Midbrain (tissue), 1 donor: ENCODE measurements around the gene CUL4A.
"Not testable (repeated sequence)": the region's sequence is repeated elsewhere in the genome, so short reads cannot be mapped to it uniquely, and the experiment has no call there.

ENCODE experiments used
- DNase-seq: peaks from one replicate; lab custom pipeline; 2025; lab: John Stamatoyannopoulos, UW

The CUL4A gene

GRCh38 chr13:113292021-113292862, 82.8 kb downstream of the CUL4A start:
- DNase-seq: no peak

GRCh38 chr13:113293686-113294085, 84.3 kb downstream of the CUL4A start:
- DNase-seq: no peak

- no peak for DNase-seq
Measured at GRCh38 chr13:113295776-113296175, 86.4 kb downstream of the CUL4A start.

- DNase-seq: peak; percentile 96
Measured at GRCh38 chr13:113296823-113297369, 87.5 kb downstream of the CUL4A start, which contains the start of gene LAMP1. Gene LAMP1, plus strand, starts transcription at chr13:113297239. Its CDS starts 196 bp downstream, at chr13:113297435.

GRCh38 chr13:113297370-113298042, 88.1 kb downstream of the CUL4A start:
- no peak for DNase-seq

GRCh38 chr13:113298043-113298945, 88.9 kb downstream of the CUL4A start:
- no peak for DNase-seq

- peak; percentile 6 for DNase-seq
Measured at GRCh38 chr13:113299951-113300350, 90.5 kb downstream of the CUL4A start.

- DNase-seq: no peak
Measured at GRCh38 chr13:113302986-113303385, 93.6 kb downstream of the CUL4A start.

- DNase-seq: no peak
Measured at GRCh38 chr13:113304121-113304520, 94.7 kb downstream of the CUL4A start.

- no peak for DNase-seq
Measured at GRCh38 chr13:113305208-113305607, 95.8 kb downstream of the CUL4A start.

- no peak for DNase-seq
Measured at GRCh38 chr13:113307491-113307890, 98.1 kb downstream of the CUL4A start.

GRCh38 chr13:113309473-113309872, 100.1 kb downstream of the CUL4A start:
- DNase-seq: no peak

GRCh38 chr13:113314112-113314511, 104.7 kb downstream of the CUL4A start:
- not testable (repeated sequence) for DNase-seq

- not testable (repeated sequence) for DNase-seq
Measured at GRCh38 chr13:113314895-113315470, 105.6 kb downstream of the CUL4A start.

- no peak for DNase-seq
Measured at GRCh38 chr13:113315992-113316391, 106.6 kb downstream of the CUL4A start.
